Measurements from ENCODE around the gene DRG2. TPM values are rescaled to one million over a fixed set of nuclear protein-coding genes. Genes with fewer than 3 reads are reported as not detected.

Gene DRG2
- total and polyA plus RNA-seq, 9 donors = 18.1 to 45.9 (median 35.5) TPM

DNA sequence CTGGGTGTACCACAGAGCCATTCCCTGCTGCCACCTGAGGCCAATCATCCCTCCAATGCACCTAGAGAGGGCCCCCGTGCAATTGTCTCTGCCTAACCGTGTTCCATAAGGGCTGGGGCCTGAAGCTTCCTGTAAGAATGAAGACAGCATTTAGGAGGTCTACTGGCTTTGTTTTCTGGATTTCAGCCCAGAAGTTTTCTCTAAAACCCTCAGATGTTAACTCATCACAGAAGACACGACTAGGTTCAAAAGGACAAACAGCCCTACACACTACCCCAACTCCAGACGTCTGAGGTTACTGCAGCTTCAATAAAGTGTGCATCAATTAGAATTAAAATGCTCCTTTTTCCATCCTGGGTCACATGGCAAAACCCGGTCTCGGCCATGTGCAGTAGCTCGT lies 10.8 kb upstream of the DRG2 start:
- no peaks in the 10 kb centered on the region for H3K36me3 ChIP-seq
- intact Hi-C loops (cut with DNase I) = no loop called here
- H3K4me3 ChIP-seq = no peak overlapping the region
- no peaks in the 10 kb centered on the region for H3K9me3 ChIP-seq
- WGBS, 3 donors = 31 to 39% (median 32%) methylated on average over 7 of the region's 7 CpGs
- no peaks in the 10 kb centered on the region for H3K4me1 ChIP-seq (ENCODE audit: insufficient read depth)
- no peak overlapping the region for H3K27ac ChIP-seq
- DNase-seq = no peak
- no peaks in the 10 kb centered on the region for H3K27me3 ChIP-seq
- no peak for TF ChIP-seq POLR2A (IDR thresholded peaks at IDR 0.05)
- no peak for TF ChIP-seq EP300 (IDR thresholded peaks at IDR 0.05)
- TF ChIP-seq, protein P1, sequence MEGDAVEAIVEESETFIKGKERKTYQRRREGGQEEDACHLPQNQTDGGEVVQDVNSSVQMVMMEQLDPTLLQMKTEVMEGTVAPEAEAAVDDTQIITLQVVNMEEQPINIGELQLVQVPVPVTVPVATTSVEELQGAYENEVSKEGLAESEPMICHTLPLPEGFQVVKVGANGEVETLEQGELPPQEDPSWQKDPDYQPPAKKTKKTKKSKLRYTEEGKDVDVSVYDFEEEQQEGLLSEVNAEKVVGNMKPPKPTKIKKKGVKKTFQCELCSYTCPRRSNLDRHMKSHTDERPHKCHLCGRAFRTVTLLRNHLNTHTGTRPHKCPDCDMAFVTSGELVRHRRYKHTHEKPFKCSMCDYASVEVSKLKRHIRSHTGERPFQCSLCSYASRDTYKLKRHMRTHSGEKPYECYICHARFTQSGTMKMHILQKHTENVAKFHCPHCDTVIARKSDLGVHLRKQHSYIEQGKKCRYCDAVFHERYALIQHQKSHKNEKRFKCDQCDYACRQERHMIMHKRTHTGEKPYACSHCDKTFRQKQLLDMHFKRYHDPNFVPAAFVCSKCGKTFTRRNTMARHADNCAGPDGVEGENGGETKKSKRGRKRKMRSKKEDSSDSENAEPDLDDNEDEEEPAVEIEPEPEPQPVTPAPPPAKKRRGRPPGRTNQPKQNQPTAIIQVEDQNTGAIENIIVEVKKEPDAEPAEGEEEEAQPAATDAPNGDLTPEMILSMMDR (IDR thresholded peaks at IDR 0.05) = no peak

DNA sequence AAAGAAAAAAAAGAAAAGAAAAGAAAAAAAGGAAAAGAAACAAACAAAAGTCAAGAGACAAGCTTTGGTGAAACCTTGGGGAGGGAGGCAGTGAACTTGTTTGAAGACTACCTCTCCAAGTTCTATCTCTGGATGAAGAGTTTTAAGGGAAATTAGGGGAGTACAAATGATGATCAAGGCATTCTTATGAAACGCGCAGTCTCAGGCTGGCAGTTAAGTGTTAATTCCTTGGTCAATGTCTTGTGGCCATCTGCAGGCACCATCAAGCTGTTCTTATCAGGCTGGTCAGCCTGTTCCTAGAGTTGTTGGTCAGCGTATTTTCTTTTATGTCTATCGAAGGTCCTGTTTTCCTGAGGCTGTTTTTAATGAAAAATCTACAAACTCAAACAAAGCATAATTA lies 8.2 kb upstream of the DRG2 start:
- intact Hi-C loops (cut with DNase I) = no loop called here
- Histone ChIP-seq H3K27me3 (no peaks in the 10 kb centered on the region), H3K4me1 (ENCODE audit: insufficient read depth) (no peaks in the 10 kb centered on the region), H3K9me3 (no peaks in the 10 kb centered on the region), H3K36me3 (no peaks in the 10 kb centered on the region), H3K4me3 (no peak overlapping the region), H3K27ac (no peak overlapping the region)
- TF ChIP-seq POLR2A (IDR thresholded peaks at IDR 0.05) (no peak), EP300 (IDR thresholded peaks at IDR 0.05) (no peak)
- TF ChIP-seq, protein P1 (IDR thresholded peaks at IDR 0.05) = no peak
- DNase-seq = no peak
- 38 to 56% (median 38%) methylated on average over 4 of the region's 4 CpGs for WGBS, 3 donors

DNA sequence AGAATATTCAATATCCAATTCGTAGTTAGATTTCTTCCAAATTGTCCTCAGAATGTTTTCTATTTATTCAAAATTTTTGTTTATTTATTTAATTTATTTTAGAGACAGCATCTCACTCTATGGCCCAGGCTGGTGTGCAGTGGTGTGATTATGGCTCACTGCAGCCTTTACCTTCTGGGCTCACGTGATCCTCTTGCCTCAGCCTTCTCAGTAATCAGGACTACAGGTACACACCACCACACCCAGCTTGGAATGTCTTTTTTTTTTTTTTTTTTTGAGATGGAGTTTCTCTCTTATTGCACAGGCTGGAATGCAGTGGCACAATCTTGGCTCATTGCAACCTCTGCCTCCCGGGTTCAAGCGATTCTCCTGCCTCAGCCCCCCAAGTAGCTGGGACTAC lies 3.5 kb upstream of the DRG2 start:
- no peak for TF ChIP-seq EP300 (IDR thresholded peaks at IDR 0.05)
- TF ChIP-seq POLR2A (IDR thresholded peaks at IDR 0.05) = no peak
- TF ChIP-seq, protein P1 (IDR thresholded peaks at IDR 0.05) = no peak
- DNase-seq = no peak
- Histone ChIP-seq H3K9me3 (no peaks in the 10 kb centered on the region), H3K27me3 (no peaks in the 10 kb centered on the region), H3K27ac (no peak overlapping the region), H3K4me3 (no peak overlapping the region), H3K4me1 (ENCODE audit: insufficient read depth) (peaks cover 5% of the 10 kb centered on the region), H3K36me3 (no peaks in the 10 kb centered on the region)
- WGBS, 3 donors = 87 to 90% (median 88%) methylated on average over 4 of the region's 4 CpGs
- intact Hi-C loops (cut with DNase I) = no loop called here

GRCh38 chr17:18089613-18090012 lies 1.9 kb downstream of the DRG2 start:
- H3K9me3 ChIP-seq = no peaks in the 10 kb centered on the region
- no peaks in the 10 kb centered on the region for H3K36me3 ChIP-seq
- TF ChIP-seq POLR2A (IDR thresholded peaks at IDR 0.05) = no peak
- no peak for TF ChIP-seq EP300 (IDR thresholded peaks at IDR 0.05)
- TF ChIP-seq, protein P1 (IDR thresholded peaks at IDR 0.05) = no peak
- H3K4me1 ChIP-seq (ENCODE audit: insufficient read depth) = peaks cover 5% of the 10 kb centered on the region
- H3K27ac ChIP-seq = no peak overlapping the region
- DNase-seq = no peak
- WGBS, 3 donors = 92 to 98% (median 97%) methylated on average over 2 of the region's 2 CpGs
- intact Hi-C loops (cut with DNase I) = no loop called here
- no peak overlapping the region for H3K4me3 ChIP-seq
- no peaks in the 10 kb centered on the region for H3K27me3 ChIP-seq
